WTC11 (cell line): ENCODE results near the gene WNT7A. TPM values are rescaled to one million over a fixed set of nuclear protein-coding genes. Genes with fewer than 3 reads are reported as not detected.

Experiments used
- ATAC-seq: fragments of 200-7000 bp; cut with Tn5 transposase; 2 replicates; pipeline ENCODE4 v1.10.0; 2021; ENCODE audit warnings: mild to moderate bottlenecking, moderate library complexity
- CTCF ChIA-PET: fragments of 300-600 bp; sonication (Branson Sonifier 250); formaldehyde crosslinking; loops from one replicate; lab custom pipeline; 2021; ENCODE audit warnings: antibody characterized with exemption; lab: Charles Lee
- POLR2A ChIA-PET: fragments of 350-600 bp; sonication (Branson Sonifier 250); formaldehyde crosslinking; loops from one replicate; lab custom pipeline; 2021; ENCODE audit warnings: antibody characterized with exemption; lab: Charles Lee
- DNase-seq: peaks from one replicate; pipeline ENCODE4 v3.0.0; 2021; ENCODE audit warnings: low spot score
- H3K27ac Mint-ChIP-seq: 2 replicates; pipeline ENCODE4 v1.8.0; 2021; ENCODE audit warnings: mixed read lengths
- H3K27me3 Mint-ChIP-seq: 2 replicates; pipeline ENCODE4 v1.8.0; 2021; ENCODE audit warnings: low read depth, mild to moderate bottlenecking, moderate library complexity, mixed read lengths
- H3K36me3 Mint-ChIP-seq: 2 replicates; pipeline ENCODE4 v1.8.0; 2021; ENCODE audit warnings: mixed read lengths
- H3K4me1 Mint-ChIP-seq: 2 replicates; pipeline ENCODE4 v1.8.0; 2022; ENCODE audit warnings: mixed read lengths
- H3K4me3 Mint-ChIP-seq: 2 replicates; pipeline ENCODE4 v1.8.0; 2021; ENCODE audit warnings: mild to moderate bottlenecking, moderate library complexity, mixed read lengths
- H3K9me3 Mint-ChIP-seq: 2 replicates; pipeline ENCODE4 v1.8.0; 2021; ENCODE audit warnings: mixed read lengths
- AFF4 ChIP-seq: sonication (generic); formaldehyde crosslinking; IDR thresholded peaks from 2 replicates; pipeline ENCODE4 v1.8.1; 2023; ENCODE audit warnings: mild to moderate bottlenecking, missing genetic modification reagents, borderline replicate concordance
- ATF1 ChIP-seq: sonication (generic); formaldehyde crosslinking; IDR thresholded peaks from 2 replicates; pipeline ENCODE4 v1.8.1; 2023; ENCODE audit warnings: mild to moderate bottlenecking, moderate library complexity, missing genetic modification reagents
- GTF2I ChIP-seq: fragments of 250-450 bp; sonication (Bioruptor Pico); conservative IDR thresholded peaks from 2 replicates; pipeline ENCODE4 v1.4.0; 2021; ENCODE audit warnings: mild to moderate bottlenecking
- HMGXB4 ChIP-seq: sonication (generic); formaldehyde crosslinking; IDR thresholded peaks from 2 replicates; pipeline ENCODE4 v1.8.1; 2023; ENCODE audit warnings: mild to moderate bottlenecking, moderate library complexity, missing genetic modification reagents
- MXD4 ChIP-seq: fragments of 250-450 bp; sonication (Bioruptor Pico); IDR thresholded peaks from 2 replicates; pipeline ENCODE4 v1.8.0; 2021; ENCODE audit warnings: mild to moderate bottlenecking, moderate library complexity, borderline replicate concordance
- STAT6 ChIP-seq: sonication (generic); formaldehyde crosslinking; conservative IDR thresholded peaks from 2 replicates; pipeline ENCODE4 v1.8.1; 2023; ENCODE audit warnings: mild to moderate bottlenecking, low read depth, missing genetic modification reagents, moderate library complexity
- TEAD4 ChIP-seq: sonication (generic); formaldehyde crosslinking; IDR thresholded peaks from 2 replicates; pipeline ENCODE4 v1.8.0; 2022; ENCODE audit warnings: mild to moderate bottlenecking, missing genetic modification reagents
- USF2 ChIP-seq: sonication (generic); formaldehyde crosslinking; IDR thresholded peaks from 2 replicates; pipeline ENCODE4 v1.8.1; 2023; ENCODE audit warnings: mild to moderate bottlenecking, missing genetic modification reagents, moderate library complexity
- ZNF263 ChIP-seq: sonication (generic); formaldehyde crosslinking; IDR thresholded peaks from 2 replicates; pipeline ENCODE4 v1.8.1; 2022; ENCODE audit warnings: low read depth, mild to moderate bottlenecking, moderate library complexity, missing genetic modification reagents
- ZNF532 ChIP-seq: fragments of 250-450 bp; sonication (Bioruptor Pico); IDR thresholded peaks from 2 replicates; pipeline ENCODE4 v1.9.0; 2021; ENCODE audit warnings: mild to moderate bottlenecking, borderline replicate concordance
- total RNA-seq: library from RNA; stranded (reverse); gene quantifications from 3 replicates; pipeline ENCODE4 v1.2.3, GENCODE V29; 2021

The WNT7A gene
- total RNA-seq, 1 experiment from 2014 or later = 0.04 TPM

- Mint-ChIP-seq H3K4me3 (no peak overlapping the region), H3K27ac (no peak overlapping the region), H3K4me1 (peaks cover 18% of the 10 kb centered on the region), H3K27me3 (no peaks in the 10 kb centered on the region), H3K36me3 (no peaks in the 10 kb centered on the region), H3K9me3 (no peaks in the 10 kb centered on the region)
- POLR2A ChIA-PET = no interaction called here
- ATAC-seq (no peak), DNase-seq (no peak)
- CTCF ChIA-PET = interaction anchor here (1.1 to 2.2 kb wide), 5 partner anchors 10 to 131 kb away, joined by 6 to 13 read pairs (median 8); partner anchors contain the start of gene WNT7A
- TF ChIP-seq MXD4 (CRISPR knock-in tag) (no peak), USF2 (CRISPR knock-in tag) (no peak), STAT6 (CRISPR knock-in tag) (no peak), GTF2I (no peak), ATF1 (CRISPR knock-in tag) (no peak), ZNF532 (CRISPR knock-in tag) (no peak), AFF4 (CRISPR knock-in tag) (no peak), TEAD4 (CRISPR knock-in tag) (no peak), HMGXB4 (no peak), ZNF263 (CRISPR knock-in tag) (no peak)
Measured at GRCh38 chr3:13785853-13786436, 93.9 kb downstream of the WNT7A start.
